OCI-LY3 (cell line): ENCODE data around the gene ATOSA.

Experiments
- EZH2phosphoT487 ChIP-seq: fragments of 200-600 bp; shearing (Covaris generic); IDR thresholded peaks from 2 replicates; pipeline ENCODE4 v1.6.1; 2018; ENCODE audit warnings: antibody characterized with exemption, mixed run types, low read depth
- TF ChIP-seq, protein P1 (sequence below): fragments of 200-600, 300-600 bp; sonication (generic); IDR thresholded peaks from 2 replicates; pipeline ENCODE4 v1.5.1; 2014; ENCODE audit warnings: antibody characterized with exemption, low read length, low read depth

DNA sequence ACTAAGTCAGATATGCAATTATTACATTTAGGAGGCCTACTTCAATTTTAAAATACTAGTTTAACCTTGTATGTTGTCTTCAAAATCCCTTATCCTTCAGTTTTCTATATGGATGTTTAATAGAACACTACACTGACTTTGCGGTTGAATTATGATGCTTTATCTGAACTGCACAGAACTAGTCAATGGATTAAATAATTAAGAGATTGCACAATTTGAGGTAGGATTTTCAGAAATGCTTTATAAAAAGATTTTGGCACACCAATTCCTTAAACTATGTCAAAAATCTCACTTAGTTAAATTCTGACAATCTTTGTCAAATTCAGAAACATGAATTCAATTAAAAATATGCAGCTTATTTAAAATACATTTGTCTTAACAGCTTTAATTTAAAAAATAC, 28.1 kb downstream of the ATOSA start:
- TF ChIP-seq, protein P1, sequence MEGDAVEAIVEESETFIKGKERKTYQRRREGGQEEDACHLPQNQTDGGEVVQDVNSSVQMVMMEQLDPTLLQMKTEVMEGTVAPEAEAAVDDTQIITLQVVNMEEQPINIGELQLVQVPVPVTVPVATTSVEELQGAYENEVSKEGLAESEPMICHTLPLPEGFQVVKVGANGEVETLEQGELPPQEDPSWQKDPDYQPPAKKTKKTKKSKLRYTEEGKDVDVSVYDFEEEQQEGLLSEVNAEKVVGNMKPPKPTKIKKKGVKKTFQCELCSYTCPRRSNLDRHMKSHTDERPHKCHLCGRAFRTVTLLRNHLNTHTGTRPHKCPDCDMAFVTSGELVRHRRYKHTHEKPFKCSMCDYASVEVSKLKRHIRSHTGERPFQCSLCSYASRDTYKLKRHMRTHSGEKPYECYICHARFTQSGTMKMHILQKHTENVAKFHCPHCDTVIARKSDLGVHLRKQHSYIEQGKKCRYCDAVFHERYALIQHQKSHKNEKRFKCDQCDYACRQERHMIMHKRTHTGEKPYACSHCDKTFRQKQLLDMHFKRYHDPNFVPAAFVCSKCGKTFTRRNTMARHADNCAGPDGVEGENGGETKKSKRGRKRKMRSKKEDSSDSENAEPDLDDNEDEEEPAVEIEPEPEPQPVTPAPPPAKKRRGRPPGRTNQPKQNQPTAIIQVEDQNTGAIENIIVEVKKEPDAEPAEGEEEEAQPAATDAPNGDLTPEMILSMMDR: no peak
- no peak for TF ChIP-seq EZH2phosphoT487
